PC-3 (cell line): Measurements from ENCODE around the gene TRAPPC2. TPM values are rescaled to one million over a fixed set of nuclear protein-coding genes. Genes with fewer than 3 reads are reported as not detected.

Experiments
- ATAC-seq: fragments of 200-7000 bp; cut with Tn5 transposase; 2 replicates; pipeline ENCODE4 v1.9.1; 2020; ENCODE audit warnings: mild to moderate bottlenecking, moderate library complexity
- BruUV-seq: library from RNA; stranded (reverse); fragments of 400-500 nt; replicated peaks from 2 replicates; lab custom pipeline; 2021; lab: Mats Ljungman, UMichigan
- CTCF ChIA-PET: fragments of 300-600 bp; sonication (Branson Sonifier 250); formaldehyde crosslinking; loops from one replicate; lab custom pipeline; 2022; ENCODE audit warnings: antibody characterized with exemption; lab: Charles Lee
- POLR2A ChIA-PET: fragments of 300-600 bp; sonication (Branson Sonifier 250); formaldehyde crosslinking; loops from one replicate; lab custom pipeline; 2022; ENCODE audit warnings: antibody characterized with exemption; ENCODE audit not compliant: unreplicated experiment; lab: Charles Lee
- DNase-seq: peaks from one replicate; pipeline ENCODE4 v3.0.0-alpha.2; 2015
- H2AFZ ChIP-seq: fragments of 300-600 bp; sonication (generic); 2 replicates; pipeline ENCODE4 v1.6.0; 2016; ENCODE audit warnings: antibody characterized with exemption, low read length
- H3F3A ChIP-seq: fragments of 300-600 bp; sonication (generic); one replicate; pipeline ENCODE4 v1.6.0; 2017; ENCODE audit warnings: antibody characterized with exemption, low read length, control low read depth, mild to moderate bottlenecking; ENCODE audit not compliant: unreplicated experiment
- H3K27ac ChIP-seq: fragments of 300-600 bp; sonication (generic); 2 replicates; pipeline ENCODE4 v1.5.1; 2016; ENCODE audit warnings: mild to moderate bottlenecking, low read length
- H3K27me3 ChIP-seq: fragments of 300-600 bp; sonication (generic); 2 replicates; pipeline ENCODE4 v1.6.1; 2016; ENCODE audit warnings: low read length, mixed read lengths
- H3K36me3 ChIP-seq: fragments of 300-600 bp; sonication (generic); 2 replicates; pipeline ENCODE4 v1.6.1; 2016; ENCODE audit warnings: low read depth, mixed run types, low read length, mixed read lengths
- H3K4me1 ChIP-seq: fragments of 300-600 bp; sonication (generic); 2 replicates; pipeline ENCODE4 v1.5.1; 2016; ENCODE audit warnings: low read length; ENCODE audit not compliant: insufficient read depth
- H3K4me2 ChIP-seq: fragments of 300-600 bp; sonication (generic); 2 replicates; pipeline ENCODE4 v1.6.0; 2016; ENCODE audit warnings: low read length
- H3K4me3 ChIP-seq: fragments of 300-600 bp; sonication (generic); 2 replicates; pipeline ENCODE4 v1.5.1; 2016; ENCODE audit warnings: mild to moderate bottlenecking, low read length, mixed read lengths
- H3K79me2 ChIP-seq: fragments of 300-600 bp; sonication (generic); 2 replicates; pipeline ENCODE4 v1.6.1; 2017; ENCODE audit warnings: low read length, mixed read lengths
- H3K9ac ChIP-seq: fragments of 300-600 bp; sonication (generic); 2 replicates; pipeline ENCODE4 v1.6.0; 2016; ENCODE audit warnings: mild to moderate bottlenecking, low read length
- H3K9me2 ChIP-seq: fragments of 300-600 bp; sonication (generic); replicated peaks from 2 replicates; pipeline ENCODE4 v1.6.1; 2016; ENCODE audit warnings: mixed run types, low read length, mixed read lengths
- H3K9me3 ChIP-seq: fragments of 300-600 bp; sonication (generic); 2 replicates; pipeline ENCODE4 v1.6.1; 2016; ENCODE audit warnings: low read length, mixed read lengths
- H4K20me1 ChIP-seq: fragments of 300-600 bp; sonication (generic); 2 replicates; pipeline ENCODE4 v1.6.1; 2016; ENCODE audit warnings: low read length, mixed read lengths
- CTCF ChIP-seq: fragments of 300-600 bp; sonication (generic); conservative IDR thresholded peaks from 2 replicates; pipeline ENCODE4 v1.5.1; 2017; ENCODE audit warnings: antibody characterized with exemption, low read depth, mild to moderate bottlenecking, low read length
- EZH2 ChIP-seq: fragments of 300-600 bp; sonication (generic); IDR thresholded peaks from one replicate; pipeline ENCODE4 v1.6.1; 2017; ENCODE audit warnings: antibody characterized with exemption, mild to moderate bottlenecking, low read length; ENCODE audit not compliant: unreplicated experiment
- EZH2phosphoT487 ChIP-seq: fragments of 300-600 bp; sonication (generic); IDR thresholded peaks from 2 replicates; pipeline ENCODE4 v1.6.1; 2018; ENCODE audit warnings: mild to moderate bottlenecking, antibody characterized with exemption, low read length, borderline replicate concordance
- intact Hi-C: fragments of 100-400 bp; cut with micrococcal nuclease; formaldehyde crosslinking; loops from 2 replicates; pipeline ENCODE4 v1.9.0; 2023
- total RNA-seq: library from RNA; depleted of rRNA; stranded (reverse); fragments of >200 nt; gene quantifications from 2 replicates; pipeline ENCODE4 v1.2.3, GENCODE V29; 2014

The TRAPPC2 gene
- total RNA-seq, 1 experiment from 2014 or later, result 7.9 TPM

DNA sequence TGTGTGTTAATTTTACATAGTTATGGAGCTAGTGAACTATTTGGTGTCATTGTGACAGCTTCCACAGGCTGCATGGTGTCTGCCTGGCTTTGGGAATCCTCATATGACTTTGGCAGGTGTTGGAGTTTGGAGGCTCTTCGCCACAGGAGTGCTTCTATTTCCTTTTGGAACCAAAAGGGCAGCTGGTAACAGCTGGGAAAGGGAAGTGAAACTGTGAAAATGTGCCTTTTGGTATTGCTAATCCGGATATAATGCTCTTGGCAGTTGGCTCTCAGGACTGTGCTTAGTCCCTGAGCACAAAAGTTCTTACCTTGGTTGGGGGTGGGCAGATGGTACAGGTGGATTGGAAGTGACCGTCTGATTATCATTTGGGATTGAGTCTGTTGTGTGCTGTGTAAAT, 18.2 kb upstream of the TRAPPC2 start:
- H3K4me1 ChIP-seq, result peaks cover 24% of the 10 kb centered on the region
- peaks cover 33% of the 10 kb centered on the region for H3K36me3 ChIP-seq
- CTCF ChIA-PET, result no interaction called here
- no peaks in the 10 kb centered on the region for H3K9me2 ChIP-seq
- H3K79me2 ChIP-seq, result peaks cover 7% of the 10 kb centered on the region; the same call in 1 of the 2 replicates
- H3K9me3 ChIP-seq, result no peaks in the 10 kb centered on the region
- peak overlapping the region; percentile 68 for H3K9ac ChIP-seq
- POLR2A ChIA-PET, result no interaction called here
- no peak for TF ChIP-seq EZH2phosphoT487
- TF ChIP-seq EZH2, result no peak
- no peak for TF ChIP-seq CTCF
- H3F3A ChIP-seq, result no peaks in the 10 kb centered on the region
- H2AFZ ChIP-seq, result no peak overlapping the region
- no peaks in the 10 kb centered on the region for H4K20me1 ChIP-seq
- peak overlapping the region; percentile 41 for H3K4me2 ChIP-seq
- no peaks in the 10 kb centered on the region for H3K27me3 ChIP-seq
- H3K4me3 ChIP-seq, result no peak overlapping the region
- H3K27ac ChIP-seq, result peak overlapping the region; percentile 98
- intact Hi-C loops, result loop anchor here (10.0 kb wide), 1 partner anchor 182 kb away; no protein-coding TSS in a partner anchor
- no peak for ATAC-seq
- DNase-seq, result no peak
- no TSS peak for BruUV-seq

GRCh38 chrX:13752141-13752540, 17.7 kb upstream of the TRAPPC2 start:
- Histone ChIP-seq H3K36me3 (peaks cover 29% of the 10 kb centered on the region), H3K9me2 (no peaks in the 10 kb centered on the region), H4K20me1 (no peaks in the 10 kb centered on the region), H3K4me1 (peaks cover 26% of the 10 kb centered on the region), H3K27ac (peak overlapping the region; percentile 98), H3K4me2 (peak overlapping the region; percentile 42), H3K9ac (peak overlapping the region; percentile 74), H3K9me3 (no peaks in the 10 kb centered on the region), H3K4me3 (no peak overlapping the region), H3K27me3 (no peaks in the 10 kb centered on the region), H2AFZ (no peak overlapping the region), H3F3A (no peaks in the 10 kb centered on the region), H3K79me2 (peaks cover 7% of the 10 kb centered on the region; the same call in 1 of the 2 replicates)
- CTCF ChIA-PET, result no interaction called here
- BruUV-seq, result no TSS peak
- intact Hi-C loops, result loop anchor here (10.0 kb wide), 1 partner anchor 183 kb away; no protein-coding TSS in a partner anchor
- POLR2A ChIA-PET, result no interaction called here
- peak; percentile 82 for DNase-seq
- ATAC-seq, result peak; percentile 72
- TF ChIP-seq EZH2phosphoT487 (no peak), CTCF (no peak), EZH2 (no peak)

DNA sequence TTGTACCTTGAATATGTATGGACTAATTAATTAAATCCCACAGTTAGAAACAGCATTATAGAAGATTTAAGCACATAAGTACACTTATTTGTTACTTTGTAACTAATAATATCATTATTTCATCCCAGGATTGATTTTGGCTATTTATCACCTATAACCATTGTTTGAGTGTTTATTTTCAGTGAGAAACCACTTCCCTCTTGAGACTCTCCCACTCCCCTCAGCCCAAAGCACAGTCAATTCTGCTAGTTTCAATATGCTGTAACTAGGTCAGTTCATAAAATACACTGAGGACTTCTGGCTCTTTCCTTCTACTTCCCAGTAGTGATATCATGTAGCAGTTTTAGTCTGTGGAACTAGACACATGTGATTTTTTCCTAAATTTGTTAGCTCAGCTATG, 16.4 kb upstream of the TRAPPC2 start:
- peaks cover 29% of the 10 kb centered on the region for H3K36me3 ChIP-seq
- CTCF ChIA-PET, result interaction anchor here (0.7 to 0.9 kb wide), 2 partner anchors 17 to 104 kb away, joined by 3 to 4 read pairs; partner anchors contain the start of genes OFD1 and TRAPPC2
- H4K20me1 ChIP-seq, result no peaks in the 10 kb centered on the region
- H3K27me3 ChIP-seq, result no peaks in the 10 kb centered on the region
- no peak overlapping the region for H2AFZ ChIP-seq
- POLR2A ChIA-PET, result no interaction called here
- ATAC-seq (no peak), DNase-seq (no peak)
- H3K27ac ChIP-seq, result peak overlapping the region; percentile 98
- no peak overlapping the region for H3K4me3 ChIP-seq
- H3K4me1 ChIP-seq, result peaks cover 26% of the 10 kb centered on the region
- no peak for TF ChIP-seq EZH2phosphoT487
- H3K4me2 ChIP-seq, result no peak overlapping the region
- peak overlapping the region; percentile 74 for H3K9ac ChIP-seq
- H3K9me3 ChIP-seq, result no peaks in the 10 kb centered on the region
- no peaks in the 10 kb centered on the region for H3K9me2 ChIP-seq
- H3F3A ChIP-seq, result no peaks in the 10 kb centered on the region
- H3K79me2 ChIP-seq, result peaks cover 7% of the 10 kb centered on the region; the same call in 1 of the 2 replicates
- no TSS peak for BruUV-seq
- intact Hi-C loops, result loop anchor here (1.0 to 10.0 kb wide), 4 partner anchors 93 to 281 kb away; no protein-coding TSS in a partner anchor
